ENCODE results near the gene CDC25B. TPM values are rescaled to one million over a fixed set of nuclear protein-coding genes. Genes with fewer than 3 reads are reported as not detected.

Gene CDC25B
- total and polyA plus RNA-seq, 2 of the 13 experiments (the other 11 are each of a cell fraction or from before 2014, with no cell fraction given): 14.5 to 19.4 TPM

DNA sequence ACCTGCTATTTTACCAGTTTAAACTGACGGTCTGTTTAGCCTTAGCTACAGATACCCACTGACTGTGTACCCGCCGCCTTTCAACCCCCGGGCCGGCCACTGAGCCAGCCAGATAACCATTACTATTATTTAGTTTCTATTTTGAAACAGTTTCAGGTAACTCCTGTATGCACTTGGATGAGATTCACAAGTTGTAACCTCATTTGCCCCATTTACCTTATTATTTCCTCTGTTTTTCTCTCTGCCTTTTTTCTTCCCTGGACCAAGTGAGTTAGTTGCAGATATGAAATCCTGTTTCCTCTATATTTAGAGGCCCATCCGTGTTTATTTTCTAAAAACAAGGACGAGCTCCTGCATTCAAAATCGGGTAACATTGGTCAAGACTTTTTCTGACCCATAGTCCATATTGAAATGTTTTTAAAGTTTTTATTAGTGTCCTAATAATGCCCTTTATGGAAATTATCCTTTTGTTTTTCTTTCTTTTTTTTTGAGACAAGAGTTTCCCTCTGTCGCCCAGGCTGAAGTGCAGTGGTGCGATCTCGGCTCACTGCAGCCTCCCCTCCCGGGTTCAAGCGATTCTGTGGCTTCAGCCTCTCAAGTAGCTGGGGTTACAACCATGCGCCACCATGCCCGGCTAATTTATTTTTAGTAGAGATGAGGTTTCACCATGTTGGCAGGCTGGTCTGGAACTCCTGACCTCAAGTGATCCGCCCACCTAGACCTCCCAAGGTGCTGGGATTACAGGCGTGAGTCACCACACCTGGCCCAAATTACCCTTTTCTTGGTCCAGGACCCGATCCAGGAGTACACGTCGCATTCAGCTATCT is 25.0 kb downstream of the CDC25B start (continued):
- TF ChIP-seq GPBP1L1 (CRISPR knock-in tag; IDR thresholded peaks at IDR 0.05) (no peak), ZNF704 (CRISPR knock-in tag; IDR thresholded peaks at IDR 0.05; ENCODE audit: borderline replicate concordance) (no peak), ZMAT5 (CRISPR knock-in tag; IDR thresholded peaks at IDR 0.05; ENCODE audit: borderline replicate concordance, low read depth) (no peak), ZIK1 (CRISPR knock-in tag; IDR thresholded peaks at IDR 0.05; ENCODE audit: borderline replicate concordance, low read depth) (no peak), ETV6 (CRISPR knock-in tag; conservative IDR thresholded peaks at IDR 0.05) (no peak), JUND (CRISPR knock-in tag; IDR thresholded peaks at IDR 0.05) (no peak), ZNF337 (CRISPR knock-in tag; IDR thresholded peaks at IDR 0.05; ENCODE audit: borderline replicate concordance, low read depth) (no peak), ZNF562 (CRISPR knock-in tag; IDR thresholded peaks at IDR 0.05; ENCODE audit: borderline replicate concordance) (no peak), MAF1 (CRISPR knock-in tag; IDR thresholded peaks at IDR 0.05; ENCODE audit: borderline replicate concordance) (no peak), ZNF512B (CRISPR knock-in tag; IDR thresholded peaks at IDR 0.05; ENCODE audit: borderline replicate concordance) (no peak), ZNF431 (CRISPR knock-in tag; IDR thresholded peaks at IDR 0.05; ENCODE audit: borderline replicate concordance, low read depth) (no peak), SOX6 (IDR thresholded peaks at IDR 0.05) (no peak), SOX6 (CRISPR knock-in tag; IDR thresholded peaks at IDR 0.05) (no peak; the same call in none of the 2 replicates), TEF (CRISPR knock-in tag; IDR thresholded peaks at IDR 0.05) (0 out of 2 replicates have a peak, but pooled peaks have one; percentile 5)
- TF ChIP-seq, protein P1, sequence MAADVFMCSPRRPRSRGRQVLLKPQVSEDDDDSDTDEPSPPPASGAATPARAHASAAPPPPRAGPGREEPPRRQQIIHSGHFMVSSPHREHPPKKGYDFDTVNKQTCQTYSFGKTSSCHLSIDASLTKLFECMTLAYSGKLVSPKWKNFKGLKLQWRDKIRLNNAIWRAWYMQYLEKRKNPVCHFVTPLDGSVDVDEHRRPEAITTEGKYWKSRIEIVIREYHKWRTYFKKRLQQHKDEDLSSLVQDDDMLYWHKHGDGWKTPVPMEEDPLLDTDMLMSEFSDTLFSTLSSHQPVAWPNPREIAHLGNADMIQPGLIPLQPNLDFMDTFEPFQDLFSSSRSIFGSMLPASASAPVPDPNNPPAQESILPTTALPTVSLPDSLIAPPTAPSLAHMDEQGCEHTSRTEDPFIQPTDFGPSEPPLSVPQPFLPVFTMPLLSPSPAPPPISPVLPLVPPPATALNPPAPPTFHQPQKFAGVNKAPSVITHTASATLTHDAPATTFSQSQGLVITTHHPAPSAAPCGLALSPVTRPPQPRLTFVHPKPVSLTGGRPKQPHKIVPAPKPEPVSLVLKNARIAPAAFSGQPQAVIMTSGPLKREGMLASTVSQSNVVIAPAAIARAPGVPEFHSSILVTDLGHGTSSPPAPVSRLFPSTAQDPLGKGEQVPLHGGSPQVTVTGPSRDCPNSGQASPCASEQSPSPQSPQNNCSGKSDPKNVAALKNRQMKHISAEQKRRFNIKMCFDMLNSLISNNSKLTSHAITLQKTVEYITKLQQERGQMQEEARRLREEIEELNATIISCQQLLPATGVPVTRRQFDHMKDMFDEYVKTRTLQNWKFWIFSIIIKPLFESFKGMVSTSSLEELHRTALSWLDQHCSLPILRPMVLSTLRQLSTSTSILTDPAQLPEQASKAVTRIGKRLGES (CRISPR knock-in tag; IDR thresholded peaks at IDR 0.05; ENCODE audit: borderline replicate concordance): no peak
- TF ChIP-seq, protein P2, sequence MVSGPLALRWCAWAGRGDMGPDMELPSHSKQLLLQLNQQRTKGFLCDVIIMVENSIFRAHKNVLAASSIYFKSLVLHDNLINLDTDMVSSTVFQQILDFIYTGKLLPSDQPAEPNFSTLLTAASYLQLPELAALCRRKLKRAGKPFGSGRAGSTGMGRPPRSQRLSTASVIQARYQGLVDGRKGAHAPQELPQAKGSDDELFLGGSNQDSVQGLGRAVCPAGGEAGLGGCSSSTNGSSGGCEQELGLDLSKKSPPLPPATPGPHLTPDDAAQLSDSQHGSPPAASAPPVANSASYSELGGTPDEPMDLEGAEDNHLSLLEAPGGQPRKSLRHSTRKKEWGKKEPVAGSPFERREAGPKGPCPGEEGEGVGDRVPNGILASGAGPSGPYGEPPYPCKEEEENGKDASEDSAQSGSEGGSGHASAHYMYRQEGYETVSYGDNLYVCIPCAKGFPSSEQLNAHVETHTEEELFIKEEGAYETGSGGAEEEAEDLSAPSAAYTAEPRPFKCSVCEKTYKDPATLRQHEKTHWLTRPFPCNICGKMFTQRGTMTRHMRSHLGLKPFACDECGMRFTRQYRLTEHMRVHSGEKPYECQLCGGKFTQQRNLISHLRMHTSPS (CRISPR knock-in tag; IDR thresholded peaks at IDR 0.05; ENCODE audit: low read depth): no peak

Data from HepG2 (cell line).